Vagina (tissue), 2 donors: ENCODE data around the gene LCE1E.

Experiments used
- CTCF ChIP-seq, 3 experiments: fragments of 450-650 bp in 2 of 3; fragments of 200-600 bp in 1 of 3; sonication (generic) in 1 of 3; IDR thresholded peaks; one replicate each; pipeline ENCODE4 v1.5.1; 2017 to 2019; ENCODE audit warnings: antibody characterized with exemption in 3 of 3, mild to moderate bottlenecking in 2 of 3, moderate library complexity in 2 of 3
- POLR2A ChIP-seq, 2 donors: fragments of 450-650 bp; IDR thresholded peaks; one replicate each; pipeline ENCODE4 v1.6.1; 2017; ENCODE audit warnings: antibody characterized with exemption in 2 of 2, mild to moderate bottlenecking in 2 of 2, moderate library complexity in 2 of 2
- POLR2AphosphoS5 ChIP-seq, 2 donors: sonication (generic); formaldehyde crosslinking; IDR thresholded peaks; one replicate each; pipeline ENCODE4 v1.9.0; 2017; ENCODE audit warnings: antibody characterized with exemption in 2 of 2, mild to moderate bottlenecking in 2 of 2, low read depth in 1 of 2; ENCODE audit not compliant: insufficient read depth in 1 of 2

GRCh38 chr1:152747831-152748230 is 38.2 kb upstream of the LCE1E start:
- TF ChIP-seq POLR2AphosphoS5 (IDR thresholded peaks at IDR 0.05; ENCODE audit: insufficient read depth in 1 of 2, low read depth in 1 of 2) (no peak), CTCF (IDR thresholded peaks at IDR 0.05) (no peak), POLR2A (IDR thresholded peaks at IDR 0.05) (no peak)
